ENCODE results near the gene SGPL1.

Gene SGPL1

DNA sequence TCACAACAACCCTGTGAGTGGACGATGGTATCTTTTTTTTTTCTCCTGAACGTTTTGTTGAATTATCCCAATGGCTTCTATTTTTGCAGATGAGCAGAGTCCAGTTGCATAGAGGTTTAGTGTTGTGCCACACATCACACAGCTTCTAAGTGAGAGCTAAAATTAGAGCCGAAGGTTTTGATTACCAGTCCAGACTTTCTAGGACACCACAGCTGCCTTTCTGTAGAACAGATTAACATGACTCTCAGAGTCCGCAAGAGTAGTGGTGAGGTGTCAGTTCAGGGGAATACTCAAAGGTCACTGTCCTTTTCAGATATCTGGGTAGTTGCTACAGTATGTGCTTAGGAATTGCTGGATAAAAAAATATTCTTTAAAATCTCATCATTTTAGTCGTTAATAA lies 13.8 kb downstream of the SGPL1 start:
- TF ChIP-seq, protein P1, sequence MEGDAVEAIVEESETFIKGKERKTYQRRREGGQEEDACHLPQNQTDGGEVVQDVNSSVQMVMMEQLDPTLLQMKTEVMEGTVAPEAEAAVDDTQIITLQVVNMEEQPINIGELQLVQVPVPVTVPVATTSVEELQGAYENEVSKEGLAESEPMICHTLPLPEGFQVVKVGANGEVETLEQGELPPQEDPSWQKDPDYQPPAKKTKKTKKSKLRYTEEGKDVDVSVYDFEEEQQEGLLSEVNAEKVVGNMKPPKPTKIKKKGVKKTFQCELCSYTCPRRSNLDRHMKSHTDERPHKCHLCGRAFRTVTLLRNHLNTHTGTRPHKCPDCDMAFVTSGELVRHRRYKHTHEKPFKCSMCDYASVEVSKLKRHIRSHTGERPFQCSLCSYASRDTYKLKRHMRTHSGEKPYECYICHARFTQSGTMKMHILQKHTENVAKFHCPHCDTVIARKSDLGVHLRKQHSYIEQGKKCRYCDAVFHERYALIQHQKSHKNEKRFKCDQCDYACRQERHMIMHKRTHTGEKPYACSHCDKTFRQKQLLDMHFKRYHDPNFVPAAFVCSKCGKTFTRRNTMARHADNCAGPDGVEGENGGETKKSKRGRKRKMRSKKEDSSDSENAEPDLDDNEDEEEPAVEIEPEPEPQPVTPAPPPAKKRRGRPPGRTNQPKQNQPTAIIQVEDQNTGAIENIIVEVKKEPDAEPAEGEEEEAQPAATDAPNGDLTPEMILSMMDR (IDR thresholded peaks at IDR 0.05; ENCODE audit: low read depth, low read length) = no peak
- no peak overlapping the region for H3K4me3 ChIP-seq (ENCODE audit: low read depth, low read length)

DNA sequence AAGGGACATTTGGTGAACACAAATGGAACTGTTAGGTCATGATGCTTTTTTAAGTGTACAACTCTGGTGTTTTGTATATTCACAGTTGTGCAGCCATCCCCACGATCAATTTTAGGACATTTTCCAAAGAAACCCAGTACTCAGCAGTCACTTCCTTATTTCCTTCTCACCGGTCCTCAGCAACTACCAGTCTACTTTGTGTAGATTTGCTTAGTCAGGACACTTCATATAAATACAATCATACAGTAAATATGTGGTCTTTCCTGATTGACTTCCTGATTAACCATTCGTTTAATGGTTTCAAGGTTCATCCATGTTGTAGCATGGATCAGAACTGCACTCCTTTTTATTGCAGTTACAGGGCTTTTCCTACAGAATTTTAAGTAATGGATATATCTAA lies 14.4 kb downstream of the SGPL1 start:
- H3K4me3 ChIP-seq (ENCODE audit: low read depth, low read length) = no peak overlapping the region
- TF ChIP-seq, protein P1 (IDR thresholded peaks at IDR 0.05; ENCODE audit: low read depth, low read length) = no peak

DNA sequence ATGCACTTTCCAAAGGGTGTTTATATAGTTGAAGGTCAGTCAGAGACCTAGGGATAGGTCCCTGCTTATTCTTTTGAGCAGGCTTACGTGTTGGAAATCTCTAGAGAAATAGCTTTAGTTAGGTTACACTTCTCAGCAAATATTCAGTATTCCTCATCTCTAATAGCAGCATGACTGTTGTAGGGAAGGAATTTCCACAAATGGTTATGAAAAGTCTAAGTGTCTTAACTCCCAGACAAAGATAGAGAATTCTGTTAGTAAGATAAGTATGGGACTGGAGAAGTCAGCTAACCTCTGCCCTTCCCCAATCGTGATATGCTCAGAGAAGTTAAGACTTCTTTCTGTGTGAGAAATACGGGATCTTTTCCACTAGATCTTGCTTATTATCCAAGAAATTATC lies 16.5 kb downstream of the SGPL1 start:
- TF ChIP-seq, protein P1 (IDR thresholded peaks at IDR 0.05; ENCODE audit: low read depth, low read length) = no peak

DNA sequence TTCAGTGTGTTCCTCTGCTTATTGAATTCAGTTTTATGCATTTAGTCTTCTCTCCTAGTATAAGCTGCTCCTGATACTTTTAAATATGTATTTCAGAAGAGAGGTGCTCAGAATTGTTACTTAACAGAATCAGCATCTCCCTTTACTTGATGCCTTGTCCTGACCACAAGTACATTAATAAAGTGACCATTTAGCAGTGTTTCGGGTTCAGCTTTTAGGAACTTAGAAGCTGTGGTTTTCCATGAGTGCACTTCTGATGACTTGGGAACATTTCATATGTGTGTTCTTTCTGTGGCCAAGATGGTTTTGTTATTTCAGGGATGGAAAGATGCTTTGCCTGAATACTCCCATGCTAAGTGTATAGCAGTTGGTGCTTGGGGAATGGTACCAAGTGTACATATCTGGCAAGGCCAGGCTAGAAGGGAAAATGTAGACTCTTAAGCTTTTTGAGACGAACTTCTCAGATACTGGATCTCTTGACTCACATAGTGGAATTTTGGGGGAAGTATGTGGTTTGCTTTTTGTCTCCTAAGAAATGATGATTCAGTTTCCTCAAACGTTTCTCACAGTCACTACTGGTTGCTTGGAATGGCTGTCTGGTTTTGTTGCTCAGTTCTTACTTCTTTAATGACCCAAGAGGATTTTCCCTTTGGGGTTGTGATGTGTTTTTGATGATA lies 17.2 kb downstream of the SGPL1 start:
- no peak overlapping the region for H3K4me3 ChIP-seq (ENCODE audit: low read depth, low read length)
- TF ChIP-seq, protein P1 (IDR thresholded peaks at IDR 0.05; ENCODE audit: low read depth, low read length) = no peak

More for the DNA sequence above, 16.5 kb downstream of the SGPL1 start:
- no peak overlapping the region for H3K4me3 ChIP-seq (ENCODE audit: low read depth, low read length)

DNA sequence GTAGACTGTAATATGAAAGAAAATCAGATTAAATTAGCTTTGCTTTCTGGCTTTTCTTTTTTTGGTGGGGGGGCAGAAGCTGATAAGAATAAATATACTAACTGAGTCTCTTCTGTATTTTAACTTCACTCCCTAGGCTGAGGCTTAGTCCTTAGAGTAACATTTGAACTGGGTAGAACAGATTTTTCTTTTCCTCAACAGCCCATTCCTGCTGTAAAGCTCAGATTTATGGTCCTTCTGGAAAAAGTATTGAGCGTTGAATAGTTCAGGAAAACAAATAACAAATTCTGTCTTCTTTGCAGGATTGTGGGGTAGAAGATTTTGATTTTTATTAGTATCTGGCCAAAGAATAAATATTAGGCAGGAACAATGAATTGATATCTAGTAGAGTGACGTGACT lies 17.9 kb downstream of the SGPL1 start:
- TF ChIP-seq, protein P1 (IDR thresholded peaks at IDR 0.05; ENCODE audit: low read depth, low read length) = no peak
- H3K4me3 ChIP-seq (ENCODE audit: low read depth, low read length) = no peak overlapping the region

DNA sequence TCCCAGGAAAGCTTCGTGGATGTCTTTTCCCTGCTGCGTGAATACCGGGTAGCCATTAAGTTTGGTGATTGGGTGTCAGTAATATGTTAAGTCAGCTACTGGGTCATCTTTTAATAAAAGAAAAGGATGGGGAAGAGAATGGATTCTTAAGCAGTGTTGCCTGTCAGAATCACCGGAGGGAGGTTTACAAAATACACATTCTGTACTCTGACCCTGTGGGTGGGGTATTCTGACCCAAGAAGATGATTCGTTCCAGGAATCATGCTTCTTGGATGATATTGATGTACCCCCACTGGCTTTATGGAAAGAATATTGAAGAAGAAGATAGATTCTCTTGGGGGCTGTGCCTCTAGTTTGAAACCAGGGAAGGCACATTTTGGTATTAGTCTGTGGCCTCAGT lies 18.3 kb downstream of the SGPL1 start:
- no peak overlapping the region for H3K4me3 ChIP-seq (ENCODE audit: low read depth, low read length)
- TF ChIP-seq, protein P1 (IDR thresholded peaks at IDR 0.05; ENCODE audit: low read depth, low read length) = no peak

DNA sequence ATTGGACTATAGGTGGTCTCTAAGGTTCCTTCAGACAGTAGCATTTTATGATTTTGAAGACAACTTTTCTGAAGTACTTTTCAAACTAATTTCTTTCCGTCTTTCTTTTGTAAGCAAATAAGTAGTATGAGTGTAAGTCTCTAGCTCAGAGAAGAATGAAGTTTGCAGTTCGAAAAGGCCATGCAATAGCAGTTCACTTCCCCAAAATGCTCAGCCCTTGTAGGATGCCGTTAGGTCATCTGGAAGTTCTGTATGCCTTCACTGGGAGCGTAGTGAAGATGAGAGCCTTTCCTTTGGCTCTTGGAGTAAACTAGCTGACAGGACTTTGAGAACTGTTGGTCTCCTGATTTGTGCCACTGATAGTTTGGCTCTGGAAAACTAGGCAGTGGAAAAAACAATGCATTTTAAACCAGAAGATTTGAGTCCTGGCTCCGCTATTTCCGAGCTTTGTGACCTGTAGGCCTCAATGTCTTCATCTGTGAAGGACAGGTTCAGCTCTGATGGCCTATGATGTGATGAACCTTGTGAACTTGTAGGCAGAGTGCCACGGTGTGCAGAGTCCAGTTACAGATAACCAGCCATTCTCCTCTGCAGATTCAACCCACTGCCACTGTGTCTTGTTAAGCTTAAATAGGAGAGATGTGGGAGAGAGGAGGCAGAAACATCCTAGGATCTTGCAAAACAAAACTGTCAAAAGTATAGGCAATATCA lies 18.8 kb downstream of the SGPL1 start:
- TF ChIP-seq, protein P1 (IDR thresholded peaks at IDR 0.05; ENCODE audit: low read depth, low read length) = no peak

More for the DNA sequence above, 18.8 kb downstream of the SGPL1 start:
- H3K4me3 ChIP-seq (ENCODE audit: low read depth, low read length) = no peak overlapping the region

Measured in WI38 (cell line).